DOHH2 (cell line): ENCODE results near the gene TGOLN2.
"Not testable (repeated sequence)": the region's sequence is repeated elsewhere in the genome, so short reads cannot be mapped to it uniquely, and the experiment has no call there.

Experiments
- H3F3A ChIP-seq: fragments of 200-600 bp; sonication (generic), shearing (Covaris generic); 2 replicates; pipeline ENCODE4 v1.6.0; 2016; ENCODE audit warnings: antibody characterized with exemption, mild to moderate bottlenecking; ENCODE audit not compliant: control insufficient read depth, insufficient read depth
- H3K27ac ChIP-seq: fragments of 200-600 bp; sonication (generic); 2 replicates; pipeline ENCODE4 v1.5.1; 2014; ENCODE audit warnings: low read depth, mild to moderate bottlenecking, low read length, moderate library complexity
- H3K27me3 ChIP-seq: fragments of 200-600 bp; sonication (generic); 2 replicates; pipeline ENCODE4 v1.6.1; 2014; ENCODE audit warnings: mild to moderate bottlenecking, low read length, mixed read lengths; ENCODE audit not compliant: control insufficient read depth
- H3K36me3 ChIP-seq: fragments of 200-600 bp; sonication (generic); 2 replicates; pipeline ENCODE4 v1.6.1; 2014; ENCODE audit warnings: mild to moderate bottlenecking, low read length, moderate library complexity, mixed read lengths; ENCODE audit not compliant: control insufficient read depth
- H3K4me1 ChIP-seq: fragments of 200-600 bp; sonication (generic); 2 replicates; pipeline ENCODE4 v1.6.1; 2014; ENCODE audit warnings: mild to moderate bottlenecking, low read length, mixed read lengths; ENCODE audit not compliant: control insufficient read depth
- H3K4me2 ChIP-seq: fragments of 200-600 bp; sonication (generic); 2 replicates; pipeline ENCODE4 v1.6.0; 2014; ENCODE audit warnings: mild to moderate bottlenecking, low read length, moderate library complexity
- H3K4me3 ChIP-seq: fragments of 200-600 bp; sonication (generic); 2 replicates; pipeline ENCODE4 v1.5.1; 2014; ENCODE audit warnings: mild to moderate bottlenecking, low read length, mixed read lengths
- H3K79me2 ChIP-seq: fragments of 200-600 bp; sonication (generic); 2 replicates; pipeline ENCODE4 v1.6.1; 2014; ENCODE audit warnings: mild to moderate bottlenecking, low read length, mixed read lengths; ENCODE audit not compliant: control insufficient read depth
- H3K9me2 ChIP-seq: fragments of 200-600 bp; sonication (generic); replicated peaks from 2 replicates; pipeline ENCODE4 v1.6.1; 2014; ENCODE audit warnings: mild to moderate bottlenecking, low read length, mixed read lengths; ENCODE audit not compliant: control insufficient read depth
- H3K9me3 ChIP-seq: fragments of 200-600 bp; sonication (generic); 2 replicates; pipeline ENCODE4 v1.6.1; 2014; ENCODE audit warnings: antibody characterized with exemption, low read length, mixed read lengths; ENCODE audit not compliant: control insufficient read depth, insufficient read depth
- H4K20me1 ChIP-seq: fragments of 200-600 bp; sonication (generic); 2 replicates; pipeline ENCODE4 v1.6.0; 2014; ENCODE audit warnings: low read depth, mild to moderate bottlenecking, antibody characterized with exemption, low read length, moderate library complexity; ENCODE audit not compliant: control insufficient read depth, insufficient read depth
- EZH2phosphoT487 ChIP-seq: fragments of 200-600 bp; sonication (generic); IDR thresholded peaks from 2 replicates; pipeline ENCODE4 v1.6.1; 2017; ENCODE audit warnings: borderline replicate concordance, mild to moderate bottlenecking, antibody characterized with exemption, low read length, moderate library complexity, mixed read lengths
- TF ChIP-seq, protein P1 (sequence below): fragments of 200-600 bp; sonication (generic); IDR thresholded peaks from one replicate; pipeline ENCODE4 v1.5.1; 2014; ENCODE audit warnings: antibody characterized with exemption, mild to moderate bottlenecking, low read depth, low read length; ENCODE audit not compliant: poor library complexity, severe bottlenecking

Gene TGOLN2

DNA sequence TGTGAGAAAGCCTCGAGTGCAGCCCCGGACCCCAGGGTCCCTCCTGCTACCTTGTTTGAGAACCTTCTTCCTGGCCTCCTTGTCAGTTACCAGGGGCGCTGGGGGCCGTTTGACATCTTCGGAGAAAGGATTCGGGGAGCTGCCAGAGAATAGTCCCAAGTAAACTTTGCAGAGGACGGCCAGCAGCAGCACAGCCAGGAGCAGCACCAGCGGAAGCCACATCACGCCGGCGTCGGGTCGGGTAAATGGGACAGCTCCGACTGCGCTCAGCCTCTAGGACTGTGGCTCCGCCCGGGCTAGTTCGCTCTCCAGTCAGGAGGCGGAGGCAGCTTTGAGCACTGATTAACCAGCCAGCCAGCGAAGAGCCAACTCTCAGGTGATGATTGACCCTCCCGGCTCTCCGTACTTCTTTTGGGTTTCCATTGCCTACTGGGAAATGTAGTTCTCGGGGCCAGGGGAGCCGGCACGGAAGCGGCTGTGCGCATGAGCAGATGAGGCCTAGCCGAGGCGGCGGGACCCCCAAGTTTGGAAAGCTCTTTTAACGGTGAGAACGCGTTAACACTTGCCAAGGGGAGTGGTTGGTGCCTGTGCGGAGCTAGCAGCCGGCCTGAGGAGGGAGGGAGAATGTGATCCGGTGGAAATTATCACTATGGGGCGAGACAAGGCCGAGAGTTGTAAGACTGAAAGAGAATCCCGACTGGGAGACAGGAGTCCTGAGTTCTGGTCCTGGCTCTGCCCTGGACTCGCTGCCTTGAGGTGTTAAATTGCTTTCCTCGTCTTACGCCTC lies 26.7 kb upstream of the TGOLN2 start, which contains the start of the genes ELMOD3 and RETSAT:
ELMOD3 (plus strand) TSS at position 484 of the 787 bp plus-strand sequence. CDS start 2,430 bp downstream, outside the sequence.
RETSAT (minus strand) TSS at position 243 of the 787 bp plus-strand sequence; CDS start at position 222, 21 bp downstream.
- Histone ChIP-seq H3K9me2 (no peaks in the 10 kb centered on the region), H3K27me3 (no peaks in the 10 kb centered on the region), H3K27ac (peak within 1 kb of the TSS; percentile 24), H3K9me3 (no peaks in the 10 kb centered on the region), H3K79me2 (peaks cover 34% of the 10 kb centered on the region), H3K4me2 (peak within 1 kb of the TSS; percentile 96), H3K36me3 (peaks cover 44% of the 10 kb centered on the region), H3F3A (no peaks in the 10 kb centered on the region), H3K4me3 (peak within 1 kb of the TSS; percentile 91), H4K20me1 (no peaks in the 10 kb centered on the region), H3K4me1 (peaks cover 19% of the 10 kb centered on the region)
- TF ChIP-seq EZH2phosphoT487: no peak

- peaks cover 19% of the 10 kb centered on the region for H3K4me1 ChIP-seq
- no peaks in the 10 kb centered on the region for H3F3A ChIP-seq
- TF ChIP-seq EZH2phosphoT487: no peak
- TF ChIP-seq, protein P1, sequence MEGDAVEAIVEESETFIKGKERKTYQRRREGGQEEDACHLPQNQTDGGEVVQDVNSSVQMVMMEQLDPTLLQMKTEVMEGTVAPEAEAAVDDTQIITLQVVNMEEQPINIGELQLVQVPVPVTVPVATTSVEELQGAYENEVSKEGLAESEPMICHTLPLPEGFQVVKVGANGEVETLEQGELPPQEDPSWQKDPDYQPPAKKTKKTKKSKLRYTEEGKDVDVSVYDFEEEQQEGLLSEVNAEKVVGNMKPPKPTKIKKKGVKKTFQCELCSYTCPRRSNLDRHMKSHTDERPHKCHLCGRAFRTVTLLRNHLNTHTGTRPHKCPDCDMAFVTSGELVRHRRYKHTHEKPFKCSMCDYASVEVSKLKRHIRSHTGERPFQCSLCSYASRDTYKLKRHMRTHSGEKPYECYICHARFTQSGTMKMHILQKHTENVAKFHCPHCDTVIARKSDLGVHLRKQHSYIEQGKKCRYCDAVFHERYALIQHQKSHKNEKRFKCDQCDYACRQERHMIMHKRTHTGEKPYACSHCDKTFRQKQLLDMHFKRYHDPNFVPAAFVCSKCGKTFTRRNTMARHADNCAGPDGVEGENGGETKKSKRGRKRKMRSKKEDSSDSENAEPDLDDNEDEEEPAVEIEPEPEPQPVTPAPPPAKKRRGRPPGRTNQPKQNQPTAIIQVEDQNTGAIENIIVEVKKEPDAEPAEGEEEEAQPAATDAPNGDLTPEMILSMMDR: no peak
- peak overlapping the region; percentile 24; the same call in 1 of the 2 replicates for H3K27ac ChIP-seq
- H3K79me2 ChIP-seq: peaks cover 34% of the 10 kb centered on the region
- peaks cover 49% of the 10 kb centered on the region for H3K36me3 ChIP-seq
- H3K9me2 ChIP-seq: no peaks in the 10 kb centered on the region
- H3K4me3 ChIP-seq: peak overlapping the region; percentile 91
- no peaks in the 10 kb centered on the region for H4K20me1 ChIP-seq
- H3K9me3 ChIP-seq: no peaks in the 10 kb centered on the region
- H3K27me3 ChIP-seq: no peaks in the 10 kb centered on the region
- peak overlapping the region; percentile 96 for H3K4me2 ChIP-seq
Measured at GRCh38 chr2:85353876-85354285, 26.1 kb upstream of the TGOLN2 start.

DNA sequence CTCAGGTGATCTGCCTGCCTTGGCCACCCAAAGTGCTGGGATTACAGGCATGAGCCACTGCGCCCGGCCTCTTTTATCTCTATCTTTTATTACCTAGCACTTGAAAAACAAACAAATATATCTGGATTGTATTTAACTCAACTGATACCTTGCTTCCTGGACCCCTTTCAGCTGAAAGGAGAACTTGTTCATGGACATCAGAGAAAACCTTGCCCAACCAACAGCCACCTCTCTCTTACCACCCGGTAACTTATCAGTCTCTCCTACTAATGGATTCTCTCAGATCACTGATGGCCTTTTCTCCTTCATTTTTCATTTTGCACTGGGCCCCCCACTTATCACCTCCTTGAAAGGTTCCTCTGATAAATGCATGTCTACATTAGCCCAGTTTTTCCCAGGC lies 19.8 kb upstream of the TGOLN2 start:
- Histone ChIP-seq H3K79me2 (peaks cover 2% of the 10 kb centered on the region), H3K27ac (no peak overlapping the region), H3K4me1 (no peaks in the 10 kb centered on the region), H4K20me1 (no peaks in the 10 kb centered on the region), H3K36me3 (peaks cover 31% of the 10 kb centered on the region), H3F3A (no peaks in the 10 kb centered on the region), H3K9me3 (no peaks in the 10 kb centered on the region), H3K4me3 (no peak overlapping the region), H3K9me2 (no peaks in the 10 kb centered on the region), H3K4me2 (no peak overlapping the region), H3K27me3 (no peaks in the 10 kb centered on the region)
- TF ChIP-seq, protein P1: no peak
- TF ChIP-seq EZH2phosphoT487: no peak

GRCh38 chr2:85344356-85344954 lies 16.7 kb upstream of the TGOLN2 start:
- no peaks in the 10 kb centered on the region for H3K79me2 ChIP-seq
- TF ChIP-seq EZH2phosphoT487: no peak
- TF ChIP-seq, protein P1: no peak
- H3K4me3 ChIP-seq: no peak overlapping the region

GRCh38 chr2:85343207-85343895 lies 15.6 kb upstream of the TGOLN2 start:
- not testable (repeated sequence) for H3K4me2 ChIP-seq, H3K4me3 ChIP-seq, H3F3A ChIP-seq, H3K9me2 ChIP-seq, H3K4me1 ChIP-seq, H3K27me3 ChIP-seq, H4K20me1 ChIP-seq, H3K79me2 ChIP-seq, H3K9me3 ChIP-seq, H3K27ac ChIP-seq, H3K36me3 ChIP-seq

More at GRCh38 chr2:85344356-85344954, 16.7 kb upstream of the TGOLN2 start:
- peaks cover 8% of the 10 kb centered on the region for H3K36me3 ChIP-seq
- no peaks in the 10 kb centered on the region for H3K9me2 ChIP-seq
- no peaks in the 10 kb centered on the region for H4K20me1 ChIP-seq
- H3F3A ChIP-seq: no peaks in the 10 kb centered on the region
- no peaks in the 10 kb centered on the region for H3K27me3 ChIP-seq
- H3K4me1 ChIP-seq: no peaks in the 10 kb centered on the region
- no peak overlapping the region for H3K27ac ChIP-seq
- H3K4me2 ChIP-seq: no peak overlapping the region
- H3K9me3 ChIP-seq: no peaks in the 10 kb centered on the region
